Panc1 (cell line): Measurements from ENCODE around the gene TSHZ2. TPM values are rescaled to one million over a fixed set of nuclear protein-coding genes. Genes with fewer than 3 reads are reported as not detected.

Experiments used
- ATAC-seq: fragments of 200-7000 bp; cut with Tn5 transposase; 2 replicates; pipeline ENCODE4 v1.9.1; 2020; ENCODE audit warnings: mild to moderate bottlenecking, moderate library complexity
- BruUV-seq: library from RNA; stranded (reverse); fragments of 400-500 nt; replicated peaks from 2 replicates; lab custom pipeline; 2021; lab: Mats Ljungman, UMichigan
- CTCF ChIA-PET: fragments of 300-600 bp; sonication (Branson Sonifier 250); formaldehyde crosslinking; loops from one replicate; lab custom pipeline; 2022; ENCODE audit warnings: antibody characterized with exemption; lab: Charles Lee
- POLR2A ChIA-PET: fragments of 300-600 bp; sonication (Branson Sonifier 250); formaldehyde crosslinking; loops from one replicate; lab custom pipeline; 2022; ENCODE audit warnings: antibody characterized with exemption; lab: Charles Lee
- DNase-seq: peaks from one replicate; pipeline ENCODE4 v3.0.0-alpha.2; 2010; ENCODE audit warnings: low read depth, low spot score
- H3K27ac ChIP-seq: 2 replicates; pipeline ENCODE4 v1.5.1; 2011; ENCODE audit warnings: mild to moderate bottlenecking, low read length, inconsistent platforms
- H3K27me3 ChIP-seq: fragments of 200-500 bp; sonication (Bioruptor generic); 2 replicates; pipeline ENCODE4 v1.6.0; 2014; ENCODE audit warnings: low read length, inconsistent platforms; ENCODE audit not compliant: control insufficient read depth, insufficient read depth
- H3K36me3 ChIP-seq: fragments of 200-500 bp; sonication (Bioruptor generic); 2 replicates; pipeline ENCODE4 v1.5.1; 2014; ENCODE audit warnings: inconsistent platforms, mild to moderate bottlenecking, low read length, moderate library complexity; ENCODE audit not compliant: control insufficient read depth, insufficient read depth
- H3K4me1 ChIP-seq: 2 replicates; pipeline ENCODE4 v1.5.1; 2011; ENCODE audit warnings: inconsistent platforms, mild to moderate bottlenecking, low read length, moderate library complexity; ENCODE audit not compliant: control insufficient read depth, insufficient read depth
- H3K4me3 ChIP-seq, 2 experiments: 2 replicates each; pipeline ENCODE4 v1.5.1; 2011 to 2012; ENCODE audit warnings: low read depth in 2 of 2, low read length in 2 of 2, mild to moderate bottlenecking in 2 of 2, inconsistent platforms in 1 of 2, moderate library complexity in 1 of 2
- H3K9me3 ChIP-seq: fragments of 200-500 bp; sonication (Bioruptor generic); 2 replicates; pipeline ENCODE4 v1.5.1; 2014; ENCODE audit warnings: low read depth, mild to moderate bottlenecking, inconsistent platforms, low read length, moderate library complexity; ENCODE audit not compliant: control insufficient read depth, insufficient read depth
- POLR2AphosphoS5 ChIP-seq: IDR thresholded peaks from 2 replicates; pipeline ENCODE4 v1.6.1; 2012; ENCODE audit warnings: mild to moderate bottlenecking, low read depth, low read length, moderate library complexity
- REST ChIP-seq, 2 experiments: IDR thresholded peaks; 2 replicates each; pipeline ENCODE4 v1.6.1; 2011 to 2012; ENCODE audit warnings: low read depth in 2 of 2, control low read depth in 1 of 2, low read length in 1 of 2, mild to moderate bottlenecking in 1 of 2, moderate library complexity in 1 of 2; ENCODE audit not compliant: insufficient read depth in 1 of 2
- SIN3A ChIP-seq: IDR thresholded peaks from 2 replicates; pipeline ENCODE4 v1.6.1; 2012; ENCODE audit warnings: low read depth, mild to moderate bottlenecking, low read length, moderate library complexity, borderline replicate concordance; ENCODE audit not compliant: insufficient read depth
- TCF7L2 ChIP-seq: IDR thresholded peaks from 2 replicates; pipeline ENCODE4 v1.6.1; 2011; ENCODE audit warnings: mild to moderate bottlenecking, low read depth, low read length, inconsistent platforms
- in situ Hi-C: cut with HindIII; loops from 2 replicates; pipeline ENCODE4 v1.10.0; 2016; ENCODE audit warnings: low sequenced_read_pairs, low pct_unique_long_range_greater_than_20kb
- intact Hi-C: fragments of 100-400 bp; cut with micrococcal nuclease; formaldehyde crosslinking; loops from one replicate; pipeline ENCODE4 v1.10.0; 2022; ENCODE audit not compliant: unreplicated experiment
- total RNA-seq: library from RNA; stranded (reverse); gene quantifications from one replicate; pipeline ENCODE4 v1.2.1, GENCODE V29; 2021; ENCODE audit not compliant: unreplicated experiment
- TF ChIP-seq, protein P1 (sequence below): fragments of 450-650 bp; IDR thresholded peaks from 2 replicates; pipeline ENCODE4 v1.5.1; 2017; ENCODE audit warnings: mild to moderate bottlenecking

The TSHZ2 gene
- total RNA-seq, 1 experiment from 2014 or later = 0.36 TPM

DNA sequence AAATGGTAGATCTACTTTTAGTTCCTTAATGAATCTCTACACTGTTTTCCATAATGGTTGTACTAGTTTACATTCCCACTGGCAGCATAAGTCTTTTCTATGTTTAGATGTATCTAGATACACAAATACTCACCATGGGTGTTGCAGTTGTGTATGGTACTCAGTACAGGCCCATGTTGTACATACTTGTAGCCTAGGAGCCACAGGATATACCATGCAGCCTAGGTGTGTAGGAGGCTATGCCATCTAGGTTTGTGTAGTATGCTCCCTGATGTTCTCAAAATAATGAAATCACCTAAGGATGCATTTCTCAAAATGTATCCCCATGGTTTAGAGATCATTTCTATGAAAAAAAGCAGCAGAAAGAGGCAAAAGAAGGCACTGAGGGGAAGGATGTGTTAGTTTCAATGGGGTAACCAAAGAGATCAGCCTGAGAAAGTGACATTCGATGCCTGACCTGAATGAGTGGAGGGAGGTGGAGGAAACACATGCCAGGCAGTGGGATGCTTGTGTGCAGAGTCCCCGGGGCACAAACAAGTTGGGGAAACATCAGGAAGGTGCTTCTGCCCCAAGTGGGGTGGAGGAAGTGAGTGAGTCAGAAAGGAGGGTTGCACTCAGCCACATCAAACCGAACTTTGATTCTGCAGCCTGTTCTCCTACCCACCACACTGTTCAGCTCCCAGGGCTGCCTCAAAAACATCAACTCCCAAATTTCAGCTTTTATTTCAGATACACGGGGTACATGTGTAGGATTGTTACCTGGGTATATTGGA lies 430.3 kb downstream of the TSHZ2 start:
- intact Hi-C loops (no loop called here), in situ Hi-C loops (no loop called here)
- Histone ChIP-seq H3K9me3 (no peaks in the 10 kb centered on the region), H3K27ac (no peak overlapping the region), H3K36me3 (no peaks in the 10 kb centered on the region), H3K4me1 (no peaks in the 10 kb centered on the region), H3K27me3 (no peaks in the 10 kb centered on the region), H3K4me3 (no peak overlapping the region)
- no TSS peak for BruUV-seq
- ATAC-seq (no peak), DNase-seq (no peak)
- no peak for TF ChIP-seq REST (IDR thresholded peaks at IDR 0.05; ENCODE audit: insufficient read depth in 1 of 2, low read depth in 2 of 2, low read length in 1 of 2)
- POLR2A ChIA-PET = interaction anchor here (0.6 kb wide), 1 partner anchor 513 kb away, joined by 5 read pairs; no protein-coding TSS in a partner anchor
- CTCF ChIA-PET = no interaction called here

GRCh38 chr20:53403029-53403428 lies 430.9 kb downstream of the TSHZ2 start:
- intact Hi-C loops (no loop called here), in situ Hi-C loops (no loop called here)
- BruUV-seq = no TSS peak
- no peak overlapping the region for H3K27ac ChIP-seq
- ATAC-seq = no peak
- H3K9me3 ChIP-seq = no peaks in the 10 kb centered on the region
- no peak for DNase-seq
- TF ChIP-seq REST (IDR thresholded peaks at IDR 0.05; ENCODE audit: insufficient read depth in 1 of 2, low read depth in 2 of 2, low read length in 1 of 2) (no peak), TCF7L2 (no peak), SIN3A (no peak), POLR2AphosphoS5 (no peak)
- TF ChIP-seq, protein P1, sequence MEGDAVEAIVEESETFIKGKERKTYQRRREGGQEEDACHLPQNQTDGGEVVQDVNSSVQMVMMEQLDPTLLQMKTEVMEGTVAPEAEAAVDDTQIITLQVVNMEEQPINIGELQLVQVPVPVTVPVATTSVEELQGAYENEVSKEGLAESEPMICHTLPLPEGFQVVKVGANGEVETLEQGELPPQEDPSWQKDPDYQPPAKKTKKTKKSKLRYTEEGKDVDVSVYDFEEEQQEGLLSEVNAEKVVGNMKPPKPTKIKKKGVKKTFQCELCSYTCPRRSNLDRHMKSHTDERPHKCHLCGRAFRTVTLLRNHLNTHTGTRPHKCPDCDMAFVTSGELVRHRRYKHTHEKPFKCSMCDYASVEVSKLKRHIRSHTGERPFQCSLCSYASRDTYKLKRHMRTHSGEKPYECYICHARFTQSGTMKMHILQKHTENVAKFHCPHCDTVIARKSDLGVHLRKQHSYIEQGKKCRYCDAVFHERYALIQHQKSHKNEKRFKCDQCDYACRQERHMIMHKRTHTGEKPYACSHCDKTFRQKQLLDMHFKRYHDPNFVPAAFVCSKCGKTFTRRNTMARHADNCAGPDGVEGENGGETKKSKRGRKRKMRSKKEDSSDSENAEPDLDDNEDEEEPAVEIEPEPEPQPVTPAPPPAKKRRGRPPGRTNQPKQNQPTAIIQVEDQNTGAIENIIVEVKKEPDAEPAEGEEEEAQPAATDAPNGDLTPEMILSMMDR = no peak
- H3K4me3 ChIP-seq = no peak overlapping the region
- H3K4me1 ChIP-seq = no peaks in the 10 kb centered on the region
- H3K36me3 ChIP-seq = no peaks in the 10 kb centered on the region
- CTCF ChIA-PET = no interaction called here
- POLR2A ChIA-PET = interaction anchor here (0.6 kb wide), 1 partner anchor 513 kb away, joined by 5 read pairs; no protein-coding TSS in a partner anchor
- no peaks in the 10 kb centered on the region for H3K27me3 ChIP-seq
